Measurements from ENCODE around the gene BMP4. TPM values are rescaled to one million over a fixed set of nuclear protein-coding genes. Genes with fewer than 3 reads are reported as not detected.

BMP4 gene
- total RNA-seq, 4 donors from 2014 or later: 1.5 to 24.8 (median 6.9) TPM

GRCh38 chr14:53938136-53938837, 18.3 kb downstream of the BMP4 start:
- H3K9me3 ChIP-seq: no peaks in the 10 kb centered on the region
- H3K27ac ChIP-seq: no peak overlapping the region
- no peaks in the 10 kb centered on the region for H3K36me3 ChIP-seq
- no peak for DNase-seq
- intact Hi-C loops (cut with DNase I): no loop called here
- H3K4me1 ChIP-seq: no peaks in the 10 kb centered on the region
- TF ChIP-seq CTCF (IDR thresholded peaks at IDR 0.05): no peak
- no peak for TF ChIP-seq POLR2A (IDR thresholded peaks at IDR 0.05)
- peaks cover 0 to 2% (median 0%) of the 10 kb centered on the region in 4 donors for H3K27me3 ChIP-seq
- no peak overlapping the region for H3K4me3 ChIP-seq
- 73 to 75% methylated on average over 7 of the region's 7 CpGs for WGBS, 2 donors

GRCh38 chr14:53934778-53935414, 21.7 kb downstream of the BMP4 start:
- intact Hi-C loops (cut with DNase I): no loop called here
- Histone ChIP-seq H3K27ac (no peak overlapping the region), H3K4me3 (no peak overlapping the region), H3K4me1 (no peaks in the 10 kb centered on the region), H3K9me3 (no peaks in the 10 kb centered on the region), H3K27me3 (no peaks in the 10 kb centered on the region), H3K36me3 (no peaks in the 10 kb centered on the region)
- DNase-seq: no peak
- 75 to 81% methylated on average over 4 to 7 of the region's 7 CpGs for WGBS, 2 donors
- TF ChIP-seq CTCF (IDR thresholded peaks at IDR 0.05) (no peak), POLR2A (IDR thresholded peaks at IDR 0.05) (no peak)

GRCh38 chr14:53932966-53933365, 23.7 kb downstream of the BMP4 start:
- H3K27me3 ChIP-seq: no peaks in the 10 kb centered on the region
- DNase-seq: no peak
- TF ChIP-seq CTCF (IDR thresholded peaks at IDR 0.05) (no peak), POLR2A (IDR thresholded peaks at IDR 0.05) (no peak)
- no peak overlapping the region for H3K4me3 ChIP-seq
- H3K36me3 ChIP-seq: no peaks in the 10 kb centered on the region
- intact Hi-C loops (cut with DNase I): no loop called here
- H3K27ac ChIP-seq: no peak overlapping the region
- no peaks in the 10 kb centered on the region for H3K4me1 ChIP-seq
- H3K9me3 ChIP-seq: no peaks in the 10 kb centered on the region

GRCh38 chr14:53929871-53930715, 26.5 kb downstream of the BMP4 start:
- peak in 3 of 6 experiments; percentile 11 to 37 (median 25) for TF ChIP-seq CTCF (IDR thresholded peaks at IDR 0.05)
- TF ChIP-seq POLR2A (IDR thresholded peaks at IDR 0.05): no peak
- no peaks in the 10 kb centered on the region for H3K9me3 ChIP-seq

GRCh38 chr14:53927171-53927570, 29.5 kb downstream of the BMP4 start:
- no peak for TF ChIP-seq POLR2A (IDR thresholded peaks at IDR 0.05)
- no peak for TF ChIP-seq CTCF (IDR thresholded peaks at IDR 0.05)
- H3K9me3 ChIP-seq: no peaks in the 10 kb centered on the region
- WGBS, 2 donors: 73 to 78% methylated on average over 5 of the region's 5 CpGs
- H3K36me3 ChIP-seq: no peaks in the 10 kb centered on the region
- H3K27ac ChIP-seq: no peak overlapping the region
- no peak overlapping the region for H3K4me3 ChIP-seq
- peaks cover 0 to 14% (median 0%) of the 10 kb centered on the region in 3 donors for H3K4me1 ChIP-seq
- no peak for DNase-seq
- intact Hi-C loops (cut with DNase I): no loop called here
- no peaks in the 10 kb centered on the region for H3K27me3 ChIP-seq

More at GRCh38 chr14:53929871-53930715, 26.5 kb downstream of the BMP4 start:
- H3K4me3 ChIP-seq: no peak overlapping the region
- intact Hi-C loops (cut with DNase I): no loop called here
- peaks cover 0 to 5% (median 0%) of the 10 kb centered on the region in 3 donors for H3K4me1 ChIP-seq
- WGBS, 2 donors: 60 to 66% methylated on average over 2 of the region's 2 CpGs
- no peaks in the 10 kb centered on the region for H3K36me3 ChIP-seq
- no peak for DNase-seq
- no peak overlapping the region for H3K27ac ChIP-seq
- no peaks in the 10 kb centered on the region for H3K27me3 ChIP-seq

Data from esophagus squamous epithelium (tissue), 5 donors.